ENCODE data around the gene ACTRT2. TPM values are rescaled to one million over a fixed set of nuclear protein-coding genes. Genes with fewer than 3 reads are reported as not detected.

Gene ACTRT2
- total and polyA plus RNA-seq, 2 of the 8 experiments (the other 6 are each of a cell fraction or from before 2014, with no cell fraction given): not detected

- Histone ChIP-seq H3K4me2 (ENCODE audit: insufficient read depth in 1 of 2, low read depth in 2 of 2, low read length in 2 of 2) (no peak overlapping the region), H2AK5ac (ENCODE audit: low read depth, low read length) (no peak overlapping the region)
These were observed 44.5 kb downstream of the ACTRT2 start for GRCh38 chr1:3065797-3066196.

More at GRCh38 chr1:3065797-3066196, 44.5 kb downstream of the ACTRT2 start:
- FAIRE-seq (no peak), DNase-seq (ENCODE audit: low read depth in 1 of 2, low spot score in 2 of 2) (no peak)
- H3K14ac ChIP-seq (ENCODE audit: insufficient read length): no peak overlapping the region
- no peak overlapping the region for H2BK120ac ChIP-seq (replicated peaks; ENCODE audit: low read depth, low read length)
- H3K9me3 ChIP-seq (ENCODE audit: insufficient read depth in 2 of 2, low read depth in 1 of 2, low read length in 1 of 2): no peaks in the 10 kb centered on the region
- no peak overlapping the region for H4K8ac ChIP-seq (ENCODE audit: extremely low read depth, insufficient read depth, low read length)
- peaks cover 3 to 13% of the 10 kb centered on the region in 2 experiments for H4K20me1 ChIP-seq (replicated peaks in 1 of 2; ENCODE audit: control insufficient read depth in 1 of 2, insufficient read depth in 2 of 2, low read length in 2 of 2)
- H3K27ac ChIP-seq (ENCODE audit: low read depth, low read length): no peak overlapping the region
- no peak overlapping the region for H3K4me3 ChIP-seq (ENCODE audit: extremely low read depth in 1 of 4, insufficient read depth in 2 of 4, low read depth in 3 of 4, low read length in 4 of 4)
- peaks cover 86 to 96% (median 92%) of the 10 kb centered on the region in 4 experiments for H3K27me3 ChIP-seq (replicated peaks in 1 of 4; ENCODE audit: control insufficient read depth in 3 of 4, extremely low read depth in 1 of 4, insufficient read depth in 3 of 4, low read length in 3 of 4)
- TF ChIP-seq YY1 (IDR thresholded peaks at IDR 0.05; ENCODE audit: low read depth, low read length): no peak
- no peak for TF ChIP-seq SP4 (IDR thresholded peaks at IDR 0.05; ENCODE audit: low read length)
- no peak for TF ChIP-seq SAP30 (IDR thresholded peaks at IDR 0.05; ENCODE audit: insufficient read depth, insufficient replicate concordance, low read length)
- no peak for TF ChIP-seq POLR2AphosphoS5 (IDR thresholded peaks at IDR 0.05; ENCODE audit: low read depth, low read length)
- no peak for TF ChIP-seq RXRA (IDR thresholded peaks at IDR 0.05; ENCODE audit: insufficient read depth, low read depth, low read length)
- H3K9ac ChIP-seq (replicated peaks in 1 of 4; ENCODE audit: extremely low read depth in 1 of 4, low read depth in 3 of 4, low read length in 3 of 4): no peak overlapping the region
- no peak overlapping the region for H4K5ac ChIP-seq (ENCODE audit: insufficient read length, low read depth, low read length)
- ChIA-PET POLR2A (ENCODE audit: partially characterized antibody) (no interaction called here), CTCF (ENCODE audit: partially characterized antibody) (interaction anchor here (0.9 to 3.3 kb wide), 5 partner anchors 121 to 337 kb away, joined by 3 to 32 read pairs (median 4); no protein-coding TSS in a partner anchor)
- H2BK5ac ChIP-seq (ENCODE audit: low read depth, low read length): no peak overlapping the region
- H3K79me2 ChIP-seq (ENCODE audit: control insufficient read depth in 1 of 2, insufficient read depth in 2 of 2, low read length in 2 of 2): no peaks in the 10 kb centered on the region
- no peak overlapping the region for H3K56ac ChIP-seq (replicated peaks; ENCODE audit: insufficient read length, low read depth, low read length)
- WGBS, 2 experiments (ENCODE audit: extremely low coverage in 1 of 2, insufficient coverage in 1 of 2, insufficient read length in 1 of 2, insufficient replicate concordance in 2 of 2, low coverage in 1 of 2, low lambda C conversion rate in 2 of 2, missing lambda C conversion rate in 1 of 2): 63% methylated on average over 7 of the region's 7 CpGs; no CpG with 5 or more reads in 1 of the 2 experiments
- H3K23ac ChIP-seq (ENCODE audit: insufficient read length): no peak overlapping the region
- peaks cover 0 to 11% (median 0%) of the 10 kb centered on the region in 4 experiments; a peak in 1 of 8 replicates for H3K36me3 ChIP-seq (ENCODE audit: control insufficient read depth in 2 of 4, insufficient read depth in 4 of 4, low read length in 3 of 4)
- no peak overlapping the region for H2AFZ ChIP-seq (ENCODE audit: low read length)
- no peak overlapping the region for H2BK12ac ChIP-seq (ENCODE audit: low read depth, low read length)
- H3K79me1 ChIP-seq (ENCODE audit: low read depth, low read length): no peaks in the 10 kb centered on the region
- H3K4me1 ChIP-seq (replicated peaks in 1 of 4; ENCODE audit: control insufficient read depth in 3 of 4, insufficient read depth in 4 of 4, low read length in 3 of 4): peaks cover 0 to 31% (median 18%) of the 10 kb centered on the region in 4 experiments; a peak in 6 of 7 replicates
- H2BK20ac ChIP-seq (ENCODE audit: low read length): no peak overlapping the region
- H2BK15ac ChIP-seq (ENCODE audit: low read length): no peak overlapping the region
- H4K91ac ChIP-seq (replicated peaks; ENCODE audit: insufficient read length, low read length): no peak overlapping the region
- H3K23me2 ChIP-seq (ENCODE audit: low read depth, low read length): peaks cover 11% of the 10 kb centered on the region; the same call in 1 of the 2 replicates
- no peak overlapping the region for H3K18ac ChIP-seq (ENCODE audit: extremely low read depth, low read length)
- no peak overlapping the region for H3K4ac ChIP-seq (replicated peaks; ENCODE audit: insufficient read length, low read depth, low read length)

Measured in H1 (cell line).